NCI-H748 (cell line): ENCODE data around the gene MTUS2.

Experiments used
- DNase-seq: peaks from one replicate; lab custom pipeline; 2025; ENCODE audit not compliant: unreplicated experiment; lab: John Stamatoyannopoulos, UW

Gene MTUS2

GRCh38 chr13:28856287-28856686 lies 36.1 kb downstream of the MTUS2 start:
- DNase-seq = no peak

- DNase-seq = no peak
Measured at GRCh38 chr13:28859069-28859468, 38.9 kb downstream of the MTUS2 start.

DNA sequence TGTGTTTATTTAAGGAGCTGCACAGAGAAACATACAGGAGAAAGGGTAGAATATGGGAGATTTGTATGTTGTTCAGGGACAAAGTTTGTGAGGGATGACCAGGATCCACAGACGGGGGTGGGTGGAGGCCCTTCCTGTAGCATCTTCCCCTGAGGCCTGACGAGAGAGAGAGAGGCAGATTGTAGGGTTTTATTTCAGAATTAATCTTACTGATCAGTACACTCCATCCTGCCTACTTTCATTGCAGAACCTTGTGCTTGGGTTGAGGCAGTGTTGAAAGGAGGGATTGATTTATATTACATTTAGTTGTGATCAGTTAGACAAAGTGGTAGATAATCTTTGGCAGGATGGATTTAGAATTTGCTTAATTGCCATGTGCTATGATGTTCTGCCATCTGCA lies 39.6 kb downstream of the MTUS2 start:
- DNase-seq = no peak

DNA sequence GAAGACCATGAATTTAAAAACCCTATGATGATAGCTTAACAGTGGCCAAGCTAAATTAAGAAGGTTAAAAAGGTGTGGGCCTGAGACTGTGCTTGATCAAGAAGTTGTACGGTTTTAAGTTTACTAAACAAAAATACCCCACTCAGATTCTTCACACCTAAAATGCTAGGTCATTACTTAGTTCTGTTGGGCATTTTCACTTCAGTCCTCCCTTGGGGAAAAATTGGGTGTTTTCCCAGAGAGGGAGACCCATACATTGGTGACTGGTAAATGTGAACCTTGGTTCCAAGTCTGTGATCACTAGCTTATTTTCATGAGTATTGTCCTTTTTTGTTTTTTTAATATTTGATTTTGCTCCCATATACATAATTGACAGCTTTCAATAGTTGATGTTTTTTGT lies 44.4 kb downstream of the MTUS2 start:
- no peak for DNase-seq

GRCh38 chr13:28865149-28865744 lies 45.1 kb downstream of the MTUS2 start:
- DNase-seq = peak; percentile 24

DNA sequence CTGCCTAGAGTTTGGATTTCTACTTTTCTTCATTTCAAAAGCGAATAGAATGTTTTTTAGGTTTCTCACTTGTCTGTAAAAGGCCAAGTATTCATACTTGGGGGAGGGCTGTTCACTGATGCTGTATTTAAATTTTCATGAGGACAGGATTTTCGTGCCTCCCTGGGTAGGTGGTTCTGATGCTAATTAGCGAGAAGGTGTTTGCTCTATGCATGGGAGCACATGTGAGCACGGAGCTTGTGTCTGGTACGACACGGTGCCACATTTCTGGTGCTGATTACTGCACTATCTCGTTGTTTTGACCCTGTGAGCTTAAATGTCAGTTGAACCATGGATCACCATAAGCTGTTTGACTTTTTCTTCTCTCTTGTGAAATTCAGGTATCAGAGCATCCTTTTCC lies 45.8 kb downstream of the MTUS2 start:
- DNase-seq = no peak

- no peak for DNase-seq
Measured at GRCh38 chr13:28866932-28867331, 46.8 kb downstream of the MTUS2 start.

- no peak for DNase-seq
Measured at GRCh38 chr13:28867564-28867963, 47.4 kb downstream of the MTUS2 start.

- DNase-seq = no peak
Measured at GRCh38 chr13:28872427-28873176, 52.5 kb downstream of the MTUS2 start.

DNA sequence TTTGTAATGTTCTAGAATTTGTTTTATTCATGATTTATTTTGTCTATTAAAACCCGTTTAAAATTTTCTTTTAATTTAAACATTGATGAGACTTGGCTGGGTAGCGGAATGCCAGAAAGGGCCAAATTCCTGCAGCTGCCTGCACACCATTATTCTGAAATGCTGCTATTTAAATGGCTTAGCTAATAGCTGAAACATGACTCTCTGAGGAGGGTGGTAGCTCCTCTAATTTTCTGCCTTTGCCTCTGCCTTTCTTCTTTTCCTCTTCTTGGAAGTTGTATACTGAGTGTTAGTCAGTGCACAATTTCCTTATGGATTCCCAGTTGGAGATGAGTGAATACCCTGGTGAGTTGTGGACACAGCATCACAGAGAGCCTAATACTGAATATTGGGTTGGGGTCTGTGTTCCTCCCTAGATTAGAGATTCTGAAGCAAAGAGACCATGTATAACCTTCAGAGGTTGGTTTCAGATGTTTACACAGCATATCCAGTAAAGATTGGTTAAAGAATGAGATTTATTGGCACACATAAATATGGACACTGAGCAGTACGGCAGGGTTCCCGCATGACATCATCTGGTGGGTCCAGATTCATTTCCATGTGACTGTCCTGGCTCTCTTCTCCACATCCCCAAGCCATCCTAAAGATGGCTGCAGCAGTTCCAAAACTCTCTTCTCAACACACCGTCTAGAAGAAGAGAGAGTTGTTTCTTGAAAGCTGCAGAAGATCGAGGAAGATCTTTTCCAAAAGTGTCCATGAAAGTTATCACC lies 55.9 kb downstream of the MTUS2 start:
- DNase-seq = no peak

DNA sequence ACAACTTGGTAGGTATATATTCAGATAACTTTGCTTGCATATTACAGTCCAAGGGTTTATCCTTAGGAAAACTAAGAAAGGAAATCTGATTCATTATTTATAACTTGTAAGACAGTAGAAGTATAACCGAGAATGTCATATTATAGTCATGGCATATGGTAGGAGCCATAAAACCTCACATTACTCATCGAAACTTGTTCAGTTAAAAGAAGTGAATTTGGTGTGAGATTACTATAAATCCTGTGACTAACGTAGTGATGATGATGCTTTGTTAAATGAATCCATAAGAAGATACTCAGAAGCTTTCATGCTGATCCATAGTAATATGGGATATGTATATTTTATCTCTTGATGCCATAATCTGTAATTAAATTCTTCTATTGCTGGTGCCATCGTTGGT lies 57.3 kb downstream of the MTUS2 start:
- no peak for DNase-seq

- peak; percentile 78 for DNase-seq
Measured at GRCh38 chr13:28885181-28885580, 65.0 kb downstream of the MTUS2 start.

DNA sequence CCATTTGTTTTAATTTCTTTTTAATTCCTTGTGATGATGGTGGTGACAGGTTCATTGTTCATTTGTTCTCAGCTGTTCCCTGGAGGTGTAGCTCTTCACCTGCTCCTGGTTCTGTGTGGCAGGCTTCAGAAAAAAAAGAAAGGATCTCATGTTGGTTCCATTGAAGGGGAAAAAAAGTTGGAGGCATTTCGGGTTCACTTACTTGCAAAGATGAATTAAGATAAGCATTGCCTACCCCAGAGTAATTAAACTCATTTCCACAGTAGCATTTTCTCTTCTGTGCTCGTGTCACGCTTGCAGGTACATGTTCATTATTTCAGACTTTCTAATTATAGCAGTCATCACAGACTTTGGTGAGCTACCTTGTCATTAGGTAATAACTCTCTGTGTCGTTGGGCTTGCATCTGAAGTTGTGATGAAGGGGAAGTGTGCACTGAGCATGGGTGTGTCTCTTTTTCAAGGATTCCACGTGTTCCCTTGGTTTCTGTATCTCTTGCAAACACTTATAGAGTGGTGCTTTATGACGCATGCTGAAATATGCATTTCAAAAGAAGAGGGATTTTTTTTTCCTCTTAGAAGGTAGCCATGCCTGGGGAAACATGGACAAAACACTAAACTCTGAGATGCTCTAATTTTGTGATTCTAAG lies 69.1 kb downstream of the MTUS2 start:
- DNase-seq = no peak

DNA sequence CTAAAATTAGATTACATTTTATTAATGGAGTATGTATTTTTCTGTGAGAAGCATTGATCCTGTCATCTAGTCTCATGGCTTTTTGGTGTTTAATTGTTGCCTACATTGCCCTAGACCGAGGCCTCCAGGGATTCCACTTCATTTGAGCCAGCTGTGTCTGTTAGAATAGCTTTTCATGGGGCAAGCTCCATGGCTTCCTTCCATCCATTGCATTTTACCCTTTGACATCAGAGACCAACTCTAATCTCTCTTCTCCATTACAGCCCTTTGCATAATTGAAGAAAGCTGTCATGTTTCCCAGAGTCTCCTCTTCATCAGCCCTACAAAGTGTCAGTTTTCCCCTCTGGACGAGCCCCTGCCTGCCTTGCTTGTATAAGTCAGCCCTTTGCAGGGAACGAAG lies 70.6 kb downstream of the MTUS2 start:
- DNase-seq = no peak

DNA sequence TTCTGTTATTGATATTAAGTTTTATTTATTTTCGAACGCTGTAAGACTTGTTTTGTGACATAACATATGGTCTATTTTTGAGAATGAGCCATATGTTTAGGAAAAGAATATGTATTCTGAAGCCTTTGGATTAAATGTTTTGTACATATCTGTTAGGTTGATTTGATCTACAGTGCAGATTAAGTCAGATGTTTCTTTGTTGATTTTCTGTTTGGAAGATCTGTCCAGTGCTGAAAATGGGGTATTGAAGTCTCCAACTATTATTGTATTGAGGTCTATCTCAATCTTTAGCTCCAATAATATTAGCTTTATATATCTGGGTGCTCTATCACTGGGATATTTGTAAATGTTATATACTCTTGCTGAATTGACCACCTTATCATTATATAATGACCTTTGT lies 97.9 kb downstream of the MTUS2 start:
- no peak for DNase-seq

- no peak for DNase-seq
Measured at GRCh38 chr13:28922341-28922740, 102.2 kb downstream of the MTUS2 start.

DNA sequence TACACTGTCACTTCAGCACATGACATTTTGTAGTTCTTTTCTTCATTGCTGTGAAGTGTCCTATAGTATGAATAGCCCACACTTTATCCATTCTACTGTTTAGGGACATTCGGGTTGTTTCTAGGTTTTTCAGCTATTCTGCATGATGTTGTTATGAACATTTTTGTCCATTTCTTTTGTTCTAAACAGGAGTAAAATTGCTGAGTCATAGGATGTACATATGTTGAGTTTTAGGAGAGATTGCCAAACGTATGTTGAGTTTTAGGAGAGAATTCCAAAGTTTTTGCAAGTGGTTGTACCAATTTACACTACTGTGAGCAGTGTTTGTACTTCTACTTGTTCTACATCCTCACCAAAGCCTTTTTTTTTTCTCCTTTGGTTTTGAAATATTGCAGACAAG lies 115.0 kb downstream of the MTUS2 start:
- no peak for DNase-seq

- no peak for DNase-seq
Measured at GRCh38 chr13:28942906-28943305, 122.8 kb downstream of the MTUS2 start.

DNA sequence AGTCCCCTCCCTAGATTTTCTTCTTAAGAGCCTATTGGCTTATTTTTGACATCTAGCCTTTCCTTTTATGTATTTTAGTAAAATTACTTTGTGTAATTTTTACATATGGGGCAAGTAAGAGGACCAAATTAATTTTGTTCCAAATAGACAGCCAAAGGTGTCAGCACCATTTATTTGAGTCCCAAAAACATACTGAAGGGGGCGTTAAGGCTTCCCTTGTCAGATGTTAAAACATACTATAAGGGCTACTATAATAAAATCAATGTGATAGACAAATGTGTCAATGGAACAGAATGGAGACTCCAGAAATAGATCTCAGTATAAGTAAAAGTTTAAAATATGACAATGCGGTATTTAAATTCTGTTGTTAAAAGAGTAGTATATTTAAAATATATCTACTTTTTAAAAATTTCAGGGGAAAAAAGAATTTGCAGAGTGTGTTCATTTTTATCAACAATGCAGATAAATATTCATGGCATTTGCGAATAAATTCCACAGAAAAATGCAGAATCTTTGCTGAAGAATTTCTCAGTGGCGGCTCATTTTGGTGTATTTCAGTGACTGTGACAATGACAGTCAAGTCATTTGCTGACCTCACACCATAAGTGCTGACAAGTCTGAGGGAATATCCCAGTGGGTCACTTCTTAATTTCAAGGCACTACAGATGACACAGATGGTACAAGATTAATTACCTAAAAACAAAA lies 133.7 kb downstream of the MTUS2 start:
- no peak for DNase-seq

DNA sequence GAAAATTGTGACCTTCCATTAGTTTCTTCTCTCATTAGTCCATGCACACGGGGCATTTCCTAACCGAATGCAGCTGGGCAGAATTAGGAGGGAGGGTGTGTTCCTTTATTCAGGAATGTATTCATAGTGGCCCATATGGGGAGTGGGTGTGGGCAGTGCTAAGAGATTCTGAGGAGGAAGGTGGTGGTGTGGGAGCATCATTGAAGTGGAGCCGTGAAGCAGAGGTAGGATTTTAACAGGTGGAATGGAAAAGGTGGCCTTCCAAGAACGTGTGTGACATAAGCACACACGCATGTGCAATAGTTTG lies 134.2 kb downstream of the MTUS2 start:
- no peak for DNase-seq

DNA sequence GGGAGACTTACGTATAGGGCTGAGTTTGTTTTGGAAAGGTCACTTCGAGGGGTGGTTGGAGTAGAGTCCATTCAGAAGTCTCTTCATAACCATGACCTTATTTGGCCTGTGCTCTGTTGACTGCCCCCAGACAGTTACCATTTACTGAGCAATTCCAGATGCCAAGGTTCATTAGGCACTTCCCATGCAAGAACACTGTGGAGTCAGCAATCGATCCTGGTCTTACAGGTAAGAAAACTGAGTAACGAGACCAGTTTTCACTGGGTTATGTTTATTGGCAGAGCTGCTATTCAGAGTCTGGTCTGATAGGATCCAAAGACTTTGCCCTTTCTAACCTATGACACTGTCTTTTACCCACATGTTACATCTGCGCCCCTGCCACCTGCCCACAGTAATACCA lies 134.7 kb downstream of the MTUS2 start:
- DNase-seq = no peak
